PC-3 (cell line): Measurements from ENCODE around the gene ENAH.

Experiments used
- EZH2 ChIP-seq: fragments of 300-600 bp; sonication (generic); IDR thresholded peaks from one replicate; pipeline ENCODE4 v1.6.1; 2017; ENCODE audit warnings: antibody characterized with exemption, mild to moderate bottlenecking, low read length; ENCODE audit not compliant: unreplicated experiment
- TF ChIP-seq, protein P1 (sequence below): fragments of 300-600 bp; sonication (generic); conservative IDR thresholded peaks from 2 replicates; pipeline ENCODE4 v1.5.1; 2017; ENCODE audit warnings: antibody characterized with exemption, low read depth, mild to moderate bottlenecking, low read length

DNA sequence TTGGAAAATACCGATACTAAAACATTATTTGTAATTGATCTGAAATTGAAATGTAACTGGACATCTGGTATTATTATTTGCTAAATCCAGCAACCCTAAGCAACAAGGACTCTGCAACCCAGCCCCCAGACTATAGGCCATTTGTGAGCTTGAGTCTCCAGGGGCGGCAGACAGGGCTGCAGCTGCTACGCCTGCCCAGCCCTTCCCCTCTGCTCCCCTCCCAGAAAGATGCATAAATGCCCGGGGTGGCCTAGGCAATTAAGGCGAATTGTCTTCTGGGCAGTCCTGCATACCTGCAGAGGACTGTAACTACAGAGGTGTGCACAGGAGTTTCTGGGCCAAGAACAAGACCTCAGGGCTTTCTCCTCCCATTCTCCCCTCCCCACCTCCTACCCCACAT, 183.9 kb downstream of the ENAH start:
- TF ChIP-seq, protein P1, sequence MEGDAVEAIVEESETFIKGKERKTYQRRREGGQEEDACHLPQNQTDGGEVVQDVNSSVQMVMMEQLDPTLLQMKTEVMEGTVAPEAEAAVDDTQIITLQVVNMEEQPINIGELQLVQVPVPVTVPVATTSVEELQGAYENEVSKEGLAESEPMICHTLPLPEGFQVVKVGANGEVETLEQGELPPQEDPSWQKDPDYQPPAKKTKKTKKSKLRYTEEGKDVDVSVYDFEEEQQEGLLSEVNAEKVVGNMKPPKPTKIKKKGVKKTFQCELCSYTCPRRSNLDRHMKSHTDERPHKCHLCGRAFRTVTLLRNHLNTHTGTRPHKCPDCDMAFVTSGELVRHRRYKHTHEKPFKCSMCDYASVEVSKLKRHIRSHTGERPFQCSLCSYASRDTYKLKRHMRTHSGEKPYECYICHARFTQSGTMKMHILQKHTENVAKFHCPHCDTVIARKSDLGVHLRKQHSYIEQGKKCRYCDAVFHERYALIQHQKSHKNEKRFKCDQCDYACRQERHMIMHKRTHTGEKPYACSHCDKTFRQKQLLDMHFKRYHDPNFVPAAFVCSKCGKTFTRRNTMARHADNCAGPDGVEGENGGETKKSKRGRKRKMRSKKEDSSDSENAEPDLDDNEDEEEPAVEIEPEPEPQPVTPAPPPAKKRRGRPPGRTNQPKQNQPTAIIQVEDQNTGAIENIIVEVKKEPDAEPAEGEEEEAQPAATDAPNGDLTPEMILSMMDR: no peak
- no peak for TF ChIP-seq EZH2
